ENCODE measurements around the gene RPS3A. TPM values are rescaled to one million over a fixed set of nuclear protein-coding genes. Genes with fewer than 3 reads are reported as not detected.

The RPS3A gene
- total and polyA plus RNA-seq, 2 donors (not counting 3 experiments of a cell fraction or from before 2014, with no cell fraction given), result 1,367 to 1,494 TPM

- CTCF ChIA-PET, result no interaction called here
- Histone ChIP-seq H3K4me2 (ENCODE audit: insufficient read depth, low read length) (no peak overlapping the region), H3K27ac (ENCODE audit: insufficient read depth, low read depth, low read length) (no peak overlapping the region), H2AFZ (ENCODE audit: low read depth, low read length) (no peak overlapping the region), H3K27me3 (ENCODE audit: control insufficient read depth in 2 of 2, insufficient read depth in 2 of 2, low read length in 2 of 2) (no peaks in the 10 kb centered on the region), H4K20me1 (replicated peaks; ENCODE audit: control insufficient read depth, extremely low read depth, insufficient read depth, low read length) (no peaks in the 10 kb centered on the region), H3K4me3 (replicated peaks in 1 of 3; ENCODE audit: insufficient read depth in 1 of 3, low read depth in 1 of 3, low read length in 3 of 3) (no peak overlapping the region), H3K79me2 (ENCODE audit: control insufficient read depth, insufficient read depth, low read length) (no peaks in the 10 kb centered on the region), H3K9me1 (replicated peaks; ENCODE audit: control insufficient read depth, extremely low read depth, insufficient read depth, low read length) (no peaks in the 10 kb centered on the region), H3K4me1 (ENCODE audit: control insufficient read depth, extremely low read depth, insufficient read depth, low read length) (no peaks in the 10 kb centered on the region), H3K36me3 (ENCODE audit: control insufficient read depth in 2 of 2, extremely low read depth in 1 of 2, insufficient read depth in 2 of 2, low read length in 2 of 2) (peaks cover 10 to 30% of the 10 kb centered on the region in 2 experiments), H3K9me3 (replicated peaks; ENCODE audit: control insufficient read depth, insufficient read depth, low read length) (no peaks in the 10 kb centered on the region), H3K9ac (replicated peaks; ENCODE audit: extremely low read depth, insufficient read depth, low read length) (no peak overlapping the region)
- POLR2A ChIA-PET, result no interaction called here
- TF ChIP-seq MYC (IDR thresholded peaks at IDR 0.05; ENCODE audit: low read depth, low read length) (no peak), JUN (IDR thresholded peaks at IDR 0.05; ENCODE audit: borderline replicate concordance, insufficient read depth, insufficient read length, low read depth) (no peak), POLR2AphosphoS5 (IDR thresholded peaks at IDR 0.05; ENCODE audit: insufficient read depth, low read depth, low read length) (no peak), EZH2 (IDR thresholded peaks at IDR 0.05; ENCODE audit: borderline replicate concordance, low read depth, low read length, severe bottlenecking) (no peak), CTCF (IDR thresholded peaks at IDR 0.05; ENCODE audit: extremely low read depth in 1 of 2, insufficient read depth in 1 of 2, low read depth in 1 of 2, low read length in 2 of 2) (no peak), FOS (IDR thresholded peaks at IDR 0.05; ENCODE audit: borderline replicate concordance, insufficient read depth, low read length) (no peak), GATA2 (IDR thresholded peaks at IDR 0.05; ENCODE audit: insufficient read depth, insufficient read length, low read depth, low read length) (no peak), MAX (IDR thresholded peaks at IDR 0.05; ENCODE audit: insufficient read depth, insufficient read length) (no peak), POLR2A (IDR thresholded peaks at IDR 0.05; ENCODE audit: low read depth, low read length) (no peak)
- dilution Hi-C loops (cut with MboI; ENCODE audit: extremely low pct_ligation_motif_present, low sequenced_read_pairs), result no loop called here
- DNase-seq (ENCODE audit: low read depth, low spot score) (no peak), FAIRE-seq (no peak)
- BruUV-seq (replicated peaks), result no TSS peak
- intact Hi-C loops (cut with micrococcal nuclease), result no loop called here
Observed at GRCh38 chr4:151143162-151143561, 43.7 kb downstream of the RPS3A start.

All from endothelial cell of umbilical vein (primary cell).